ENCODE data around the gene SCP2D1. TPM values are rescaled to one million over a fixed set of nuclear protein-coding genes. Genes with fewer than 3 reads are reported as not detected.

The SCP2D1 gene
- total RNA-seq, 2 experiments from 2014 or later = not detected

GRCh38 chr20:18858816-18859215, 45.2 kb downstream of the SCP2D1 start:
- H3K27ac ChIP-seq (ENCODE audit: low read depth in 1 of 2, low read length in 2 of 2) = no peak overlapping the region
- CTCF ChIA-PET = no interaction called here
- H3K4me1 Mint-ChIP-seq (ENCODE audit: low read depth) = no peaks in the 10 kb centered on the region

More at GRCh38 chr20:18858816-18859215, 45.2 kb downstream of the SCP2D1 start:
- H3K9me3 Mint-ChIP-seq = peaks cover 7% of the 10 kb centered on the region
- no peak overlapping the region for H3K4me3 Mint-ChIP-seq
- no peak overlapping the region for H3K4me3 ChIP-seq (ENCODE audit: low read length)
- intact Hi-C loops (cut with DNase I, micrococcal nuclease) = no loop called here
- TF ChIP-seq CTCF (IDR thresholded peaks at IDR 0.05) = no peak
- no peaks in the 10 kb centered on the region for H3K36me3 ChIP-seq (ENCODE audit: insufficient read depth, low read length)
- H3K4me1 ChIP-seq (ENCODE audit: insufficient read depth, low read length) = no peaks in the 10 kb centered on the region
- H3K27ac Mint-ChIP-seq = no peak overlapping the region
- DNase-seq (no peak), ATAC-seq (ENCODE audit: poor library complexity) (no peak)
- no peaks in the 10 kb centered on the region for H3K27me3 ChIP-seq (ENCODE audit: control insufficient read depth in 1 of 2, insufficient read depth in 2 of 2, low read length in 2 of 2)
- POLR2A ChIA-PET = no interaction called here
- peaks cover 8% of the 10 kb centered on the region in 2 experiments for H3K9me3 ChIP-seq (ENCODE audit: control insufficient read depth in 1 of 2, insufficient read depth in 1 of 2, low read length in 2 of 2)
- H3K27me3 Mint-ChIP-seq = peaks cover 22% of the 10 kb centered on the region
- H3K36me3 Mint-ChIP-seq (ENCODE audit: low read depth) = no peaks in the 10 kb centered on the region

Other genes starting within 250 kb of the SCP2D1 start
- gene SMIM26, start 246.4 kb upstream of the SCP2D1 start, total RNA-seq = 10 to 100 TPM; 78.7 to 79.8 TPM
- gene DTD1, start 225.7 kb upstream of the SCP2D1 start, total RNA-seq = 10 to 100 TPM; 15.4 to 16.1 TPM

Data from CD4-positive, alpha-beta T cell (primary cell).